Activated T-helper 1 cell treated with Interleukin-2 at 50 U/mL for 16 hours (primary cell): Measurements from ENCODE around the gene USP17L11.
"Not testable (repeated sequence)": the region's sequence is repeated elsewhere in the genome, so short reads cannot be mapped to it uniquely, and the experiment has no call there.

Source experiments
- DNase-seq: peaks from one replicate; pipeline ENCODE4 v3.0.0-alpha.2; 2020; ENCODE audit warnings: low read depth

Gene USP17L11, protein sequence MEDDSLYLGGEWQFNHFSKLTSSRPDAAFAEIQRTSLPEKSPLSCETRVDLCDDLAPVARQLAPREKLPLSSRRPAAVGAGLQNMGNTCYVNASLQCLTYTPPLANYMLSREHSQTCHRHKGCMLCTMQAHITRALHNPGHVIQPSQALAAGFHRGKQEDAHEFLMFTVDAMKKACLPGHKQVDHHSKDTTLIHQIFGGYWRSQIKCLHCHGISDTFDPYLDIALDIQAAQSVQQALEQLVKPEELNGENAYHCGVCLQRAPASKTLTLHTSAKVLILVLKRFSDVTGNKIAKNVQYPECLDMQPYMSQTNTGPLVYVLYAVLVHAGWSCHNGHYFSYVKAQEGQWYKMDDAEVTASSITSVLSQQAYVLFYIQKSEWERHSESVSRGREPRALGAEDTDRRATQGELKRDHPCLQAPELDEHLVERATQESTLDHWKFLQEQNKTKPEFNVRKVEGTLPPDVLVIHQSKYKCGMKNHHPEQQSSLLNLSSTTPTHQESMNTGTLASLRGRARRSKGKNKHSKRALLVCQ

DNA sequence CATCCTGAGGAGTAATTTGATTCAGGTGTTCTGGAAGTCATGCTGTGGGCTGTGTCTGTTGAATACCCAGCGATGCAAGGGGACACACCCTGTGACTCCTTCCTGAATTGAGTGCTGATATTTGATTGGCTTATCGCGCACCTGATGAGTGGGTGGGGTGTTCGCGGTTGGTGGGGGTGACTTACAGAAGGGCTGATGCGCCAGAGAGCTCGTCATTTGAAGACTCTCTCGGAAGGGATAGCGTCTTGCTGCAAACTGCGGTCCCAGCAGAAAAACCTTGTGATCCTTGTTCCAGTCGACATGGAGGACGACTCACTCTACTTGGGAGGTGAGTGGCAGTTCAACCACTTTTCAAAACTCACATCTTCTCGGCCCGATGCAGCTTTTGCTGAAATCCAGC lies at the start of gene USP17L11:
USP17L11 (plus strand) TSS at position 301 of the 400 bp plus-strand sequence; CDS start at position 301, 0 bp downstream.
- DNase-seq: not testable (repeated sequence)

DNA sequence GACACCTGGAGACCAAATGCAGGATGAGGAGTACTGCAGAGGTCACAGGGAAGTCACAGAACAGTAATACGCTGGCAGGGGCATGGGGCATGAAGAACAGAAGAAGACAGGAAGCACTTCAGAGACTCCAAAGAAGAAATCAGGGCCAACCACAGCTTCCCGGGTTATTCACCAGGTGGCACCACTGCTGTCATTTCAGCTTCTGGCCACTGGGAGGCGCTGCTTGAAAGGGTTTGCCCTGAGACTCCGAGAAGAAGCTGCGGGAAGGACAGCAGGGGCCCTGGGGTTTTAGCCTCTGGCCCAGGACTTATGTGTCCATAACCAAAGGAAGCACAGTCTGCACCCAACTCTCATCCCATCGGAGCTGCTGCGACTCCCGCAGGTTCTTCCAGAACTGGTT lies 49.2 kb upstream of the USP17L11 start:
- DNase-seq: not testable (repeated sequence)

DNA sequence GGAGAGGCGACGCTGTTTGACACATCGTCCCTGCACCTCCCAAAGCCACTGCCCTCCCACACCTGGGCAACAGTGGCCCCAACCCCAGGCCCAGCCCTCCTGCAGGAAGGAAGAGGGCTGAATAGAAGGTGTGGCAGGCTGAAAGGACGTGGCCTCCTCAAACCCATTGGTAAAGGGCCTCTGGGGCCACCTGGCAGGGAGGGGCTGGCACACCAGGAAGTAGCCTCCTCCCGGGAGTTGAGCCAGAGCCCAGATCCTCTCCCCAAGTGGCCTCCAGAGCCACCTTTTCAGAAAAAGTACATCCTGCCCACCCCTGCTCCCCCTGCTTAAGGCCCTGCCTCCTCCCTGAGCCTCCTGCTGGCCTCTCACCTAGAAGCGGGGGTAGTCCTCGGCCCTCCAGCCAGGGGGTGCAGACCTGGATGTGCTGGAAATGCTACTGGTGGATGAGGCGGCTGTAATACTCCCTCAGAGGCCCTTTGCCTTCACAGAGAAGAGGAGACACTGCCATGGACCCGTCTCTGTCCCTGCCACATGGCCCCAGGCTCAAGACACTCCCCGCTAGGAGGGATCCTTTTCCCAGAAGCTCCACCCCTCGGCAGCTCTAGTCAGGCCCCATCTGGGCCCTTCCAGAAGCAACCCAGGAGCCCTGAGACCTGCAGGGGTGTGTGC lies 45.3 kb upstream of the USP17L11 start, which contains the start of gene FAM90A26:
FAM90A26 (plus strand) TSS at position 619 of the 669 bp plus-strand sequence. CDS start 2,764 bp downstream, outside the sequence.
- DNase-seq: not testable (repeated sequence)

DNA sequence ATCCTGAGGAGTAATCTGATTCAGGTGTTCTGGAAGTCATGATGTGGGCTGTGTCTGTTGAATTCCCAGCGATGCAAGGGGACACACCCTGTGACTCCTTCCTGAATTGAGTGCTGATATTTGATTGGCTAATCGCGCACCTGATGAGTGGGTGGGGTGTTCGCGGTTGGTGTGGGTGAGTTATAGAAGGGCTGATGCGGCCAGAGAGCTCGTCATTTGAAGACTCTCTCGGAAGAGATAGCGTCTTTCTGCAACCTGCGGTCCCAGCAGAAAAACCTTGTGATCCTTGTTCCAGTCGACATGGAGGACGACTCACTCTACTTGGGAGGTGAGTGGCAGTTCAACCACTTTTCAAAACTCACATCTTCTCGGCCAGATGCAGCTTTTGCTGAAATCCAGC lies 4.8 kb upstream of the USP17L11 start, which contains the start of gene USP17L10:
USP17L10 (plus strand) TSS at position 301 of the 400 bp plus-strand sequence; CDS start at position 301, 0 bp downstream.
- not testable (repeated sequence) for DNase-seq

DNA sequence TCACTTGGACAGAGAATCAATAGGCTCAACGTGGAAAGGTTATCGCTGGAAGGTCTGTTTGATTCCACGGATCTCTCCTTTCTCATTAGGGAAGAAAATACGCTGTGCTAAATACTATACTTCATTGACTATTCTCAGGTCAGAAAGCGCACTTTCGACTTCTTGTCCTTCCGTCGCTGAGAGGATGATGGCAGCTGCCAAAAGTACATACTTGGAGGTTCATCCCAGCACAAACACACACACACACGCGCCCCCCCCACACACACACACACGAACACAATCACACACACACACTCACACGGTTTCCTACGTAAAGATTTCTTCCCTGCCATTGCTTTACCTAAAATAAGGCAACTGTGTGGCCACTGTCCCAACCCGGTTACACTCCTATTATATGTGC lies 504 bp upstream of the USP17L11 start:
- not testable (repeated sequence) for DNase-seq

DNA sequence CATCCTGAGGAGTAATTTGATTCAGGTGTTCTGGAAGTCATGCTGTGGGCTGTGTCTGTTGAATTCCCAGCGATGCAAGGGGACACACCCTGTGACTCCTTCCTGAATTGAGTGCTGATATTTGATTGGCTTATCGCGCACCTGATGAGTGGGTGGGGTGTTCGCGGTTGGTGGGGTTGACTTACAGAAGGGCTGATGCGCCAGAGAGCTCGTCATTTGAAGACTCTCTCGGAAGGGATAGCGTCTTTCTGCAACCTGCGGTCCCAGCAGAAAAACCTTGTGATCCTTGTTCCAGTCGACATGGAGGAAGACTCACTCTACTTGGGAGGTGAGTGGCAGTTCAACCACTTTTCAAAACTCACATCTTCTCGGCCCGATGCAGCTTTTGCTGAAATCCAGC lies 4.6 kb downstream of the USP17L11 start, which contains the start of gene USP17L12:
USP17L12 (plus strand) TSS at position 301 of the 400 bp plus-strand sequence; CDS start at position 301, 0 bp downstream.
- not testable (repeated sequence) for DNase-seq

DNA sequence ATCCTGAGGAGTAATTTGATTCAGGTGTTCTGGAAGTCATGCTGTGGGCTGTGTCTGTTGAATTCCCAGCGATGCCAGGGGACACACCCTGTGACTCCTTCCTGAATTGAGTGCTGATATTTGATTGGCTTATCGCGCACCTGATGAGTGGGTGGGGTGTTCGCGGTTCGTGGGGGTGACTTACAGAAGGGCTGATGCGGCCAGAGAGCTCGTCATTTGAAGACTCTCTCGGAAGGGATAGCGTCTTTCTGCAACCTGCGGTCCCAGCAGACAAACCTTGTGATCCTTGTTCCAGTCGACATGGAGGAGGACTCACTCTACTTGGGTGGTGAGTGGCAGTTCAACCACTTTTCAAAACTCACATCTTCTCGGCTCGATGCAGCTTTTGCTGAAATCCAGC lies 9.4 kb downstream of the USP17L11 start, which contains the start of gene USP17L13:
USP17L13 (plus strand) TSS at position 301 of the 400 bp plus-strand sequence; CDS start at position 301, 0 bp downstream.
- not testable (repeated sequence) for DNase-seq

DNA sequence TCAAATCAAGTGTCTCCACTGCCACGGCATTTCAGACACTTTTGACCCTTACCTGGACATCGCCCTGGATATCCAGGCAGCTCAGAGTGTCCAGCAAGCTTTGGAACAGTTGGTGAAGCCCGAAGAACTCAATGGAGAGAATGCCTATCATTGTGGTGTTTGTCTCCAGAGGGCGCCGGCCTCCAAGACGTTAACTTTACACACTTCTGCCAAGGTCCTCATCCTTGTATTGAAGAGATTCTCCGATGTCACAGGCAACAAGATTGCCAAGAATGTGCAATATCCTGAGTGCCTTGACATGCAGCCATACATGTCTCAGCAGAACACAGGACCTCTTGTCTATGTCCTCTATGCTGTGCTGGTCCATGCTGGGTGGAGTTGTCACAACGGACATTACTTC lies 15.0 kb downstream of the USP17L11 start:
- not testable (repeated sequence) for DNase-seq

DNA sequence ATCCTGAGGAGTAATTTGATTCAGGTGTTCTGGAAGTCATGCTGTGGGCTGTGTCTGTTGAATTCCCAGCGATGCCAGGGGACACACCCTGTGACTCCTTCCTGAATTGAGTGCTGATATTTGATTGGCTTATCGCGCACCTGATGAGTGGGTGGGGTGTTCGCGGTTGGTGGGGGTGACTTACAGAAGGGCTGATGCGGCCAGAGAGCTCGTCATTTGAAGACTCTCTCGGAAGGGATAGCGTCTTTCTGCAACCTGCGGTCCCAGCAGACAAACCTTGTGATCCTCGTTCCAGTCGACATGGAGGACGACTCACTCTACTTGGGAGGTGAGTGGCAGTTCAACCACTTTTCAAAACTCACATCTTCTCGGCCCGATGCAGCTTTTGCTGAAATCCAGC lies 18.9 kb downstream of the USP17L11 start, which contains the start of gene USP17L15:
USP17L15 (plus strand) TSS at position 301 of the 400 bp plus-strand sequence; CDS start at position 301, 0 bp downstream.
- not testable (repeated sequence) for DNase-seq

DNA sequence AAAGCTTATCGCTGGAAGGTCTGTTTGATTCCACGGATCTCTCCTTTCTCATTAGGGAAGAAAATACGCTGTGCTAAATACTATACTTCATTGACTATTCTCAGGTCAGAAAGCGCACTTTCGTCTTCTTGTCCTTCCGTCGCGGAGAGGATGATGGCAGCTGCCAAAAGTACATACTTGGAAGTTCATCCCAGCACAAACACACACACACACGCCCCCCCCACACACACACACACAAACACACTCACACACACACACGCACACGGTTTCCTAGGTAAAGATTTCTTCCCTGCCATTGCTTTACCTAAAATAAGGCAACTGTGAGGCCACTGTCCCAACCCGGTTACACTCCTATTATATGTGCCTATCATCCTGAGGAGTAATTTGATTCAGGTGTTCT lies 23.3 kb downstream of the USP17L11 start:
- DNase-seq: not testable (repeated sequence)

DNA sequence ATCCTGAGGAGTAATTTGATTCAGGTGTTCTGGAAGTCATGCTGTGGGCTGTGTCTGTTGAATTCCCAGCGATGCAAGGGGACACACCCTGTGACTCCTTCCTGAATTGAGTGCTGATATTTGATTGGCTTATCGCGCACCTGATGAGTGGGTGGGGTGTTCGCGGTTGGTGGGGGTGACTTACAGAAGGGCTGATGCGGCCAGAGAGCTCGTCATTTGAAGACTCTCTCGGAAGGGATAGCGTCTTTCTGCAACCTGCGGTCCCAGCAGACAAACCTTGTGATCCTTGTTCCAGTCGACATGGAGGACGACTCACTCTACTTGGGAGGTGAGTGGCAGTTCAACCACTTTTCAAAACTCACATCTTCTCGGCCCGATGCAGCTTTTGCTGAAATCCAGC lies 28.4 kb downstream of the USP17L11 start, which contains the start of gene USP17L17:
USP17L17 (plus strand) TSS at position 301 of the 400 bp plus-strand sequence; CDS start at position 301, 0 bp downstream.
- DNase-seq: not testable (repeated sequence)

DNA sequence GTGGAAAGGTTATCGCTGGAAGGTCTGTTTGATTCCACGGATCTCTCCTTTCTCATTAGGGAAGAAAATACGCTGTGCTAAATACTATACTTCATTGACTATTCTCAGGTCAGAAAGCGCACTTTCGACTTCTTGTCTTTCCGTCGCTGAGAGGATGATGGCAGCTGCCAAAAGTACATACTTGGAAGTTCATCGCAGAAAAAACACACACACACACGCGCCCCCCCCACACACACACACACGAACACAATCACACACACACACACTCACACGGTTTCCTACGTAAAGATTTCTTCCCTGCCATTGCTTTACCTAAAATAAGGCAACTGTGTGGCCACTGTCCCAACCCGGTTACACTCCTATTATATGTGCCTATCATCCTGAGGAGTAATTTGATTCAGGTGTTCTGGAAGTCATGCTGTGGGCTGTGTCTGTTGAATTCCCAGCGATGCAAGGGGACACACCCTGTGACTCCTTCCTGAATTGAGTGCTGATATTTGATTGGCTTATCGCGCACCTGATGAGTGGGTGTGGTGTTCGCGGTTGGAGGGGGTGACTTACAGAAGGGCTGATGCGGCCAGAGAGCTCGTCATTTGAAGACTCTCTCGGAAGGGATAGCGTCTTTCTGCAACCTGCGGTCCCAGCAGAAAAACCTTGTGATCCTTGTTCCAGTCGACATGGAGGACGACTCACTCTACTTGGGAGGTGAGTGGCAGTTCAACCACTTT lies 32.9 kb downstream of the USP17L11 start, which contains the start of gene USP17L18:
USP17L18 (plus strand) TSS at position 678 of the 728 bp plus-strand sequence; CDS start at position 678, 0 bp downstream.
- not testable (repeated sequence) for DNase-seq

DNA sequence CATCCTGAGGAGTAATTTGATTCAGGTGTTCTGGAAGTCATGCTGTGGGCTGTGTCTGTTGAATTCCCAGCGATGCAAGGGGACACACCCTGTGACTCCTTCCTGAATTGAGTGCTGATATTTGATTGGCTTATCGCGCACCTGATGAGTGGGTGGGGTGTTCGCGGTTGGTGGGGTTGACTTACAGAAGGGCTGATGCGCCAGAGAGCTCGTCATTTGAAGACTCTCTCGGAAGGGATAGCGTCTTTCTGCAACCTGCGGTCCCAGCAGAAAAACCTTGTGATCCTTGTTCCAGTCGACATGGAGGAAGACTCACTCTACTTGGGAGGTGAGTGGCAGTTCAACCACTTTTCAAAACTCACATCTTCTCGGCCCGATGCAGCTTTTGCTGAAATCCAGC lies 37.9 kb downstream of the USP17L11 start, which contains the start of gene USP17L19:
USP17L19 (plus strand) TSS at position 301 of the 400 bp plus-strand sequence; CDS start at position 301, 0 bp downstream.
- not testable (repeated sequence) for DNase-seq

DNA sequence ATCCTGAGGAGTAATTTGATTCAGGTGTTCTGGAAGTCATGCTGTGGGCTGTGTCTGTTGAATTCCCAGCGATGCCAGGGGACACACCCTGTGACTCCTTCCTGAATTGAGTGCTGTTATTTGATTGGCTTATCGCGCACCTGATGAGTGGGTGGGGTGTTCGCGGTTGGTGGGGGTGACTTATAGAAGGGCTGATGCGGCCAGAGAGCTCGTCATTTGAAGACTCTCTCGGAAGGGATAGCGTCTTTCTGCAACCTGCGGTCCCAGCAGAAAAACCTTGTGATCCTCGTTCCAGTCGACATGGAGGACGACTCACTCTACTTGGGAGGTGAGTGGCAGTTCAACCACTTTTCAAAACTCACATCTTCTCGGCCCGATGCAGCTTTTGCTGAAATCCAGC lies 42.6 kb downstream of the USP17L11 start, which contains the start of gene USP17L20:
USP17L20 (plus strand) TSS at position 301 of the 400 bp plus-strand sequence; CDS start at position 301, 0 bp downstream.
- DNase-seq: not testable (repeated sequence)

DNA sequence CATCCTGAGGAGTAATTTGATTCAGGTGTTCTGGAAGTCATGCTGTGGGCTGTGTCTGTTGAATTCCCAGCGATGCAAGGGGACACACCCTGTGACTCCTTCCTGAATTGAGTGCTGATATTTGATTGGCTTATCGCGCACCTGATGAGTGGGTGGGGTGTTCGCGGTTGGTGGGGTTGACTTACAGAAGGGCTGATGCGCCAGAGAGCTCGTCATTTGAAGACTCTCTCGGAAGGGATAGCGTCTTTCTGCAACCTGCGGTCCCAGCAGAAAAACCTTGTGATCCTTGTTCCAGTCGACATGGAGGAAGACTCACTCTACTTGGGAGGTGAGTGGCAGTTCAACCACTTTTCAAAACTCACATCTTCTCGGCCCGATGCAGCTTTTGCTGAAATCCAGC lies 47.4 kb downstream of the USP17L11 start, which contains the start of gene USP17L21:
USP17L21 (plus strand) TSS at position 301 of the 400 bp plus-strand sequence; CDS start at position 301, 0 bp downstream.
- DNase-seq: not testable (repeated sequence)
